H9 (cell line): ENCODE measurements around the gene UPK2. TPM values are rescaled to one million over a fixed set of nuclear protein-coding genes. Genes with fewer than 3 reads are reported as not detected.

Experiments
- DNase-seq: peaks from one replicate; pipeline ENCODE4 v3.0.0-alpha.2; 2017
- H2AFZ ChIP-seq: one replicate; pipeline ENCODE4 v1.6.1; 2013; ENCODE audit warnings: mild to moderate bottlenecking, low read length, control low read depth, moderate library complexity
- H2AK5ac ChIP-seq: 2 replicates; pipeline ENCODE4 v1.6.1; 2013; ENCODE audit warnings: low read length, control low read depth, mixed read lengths; ENCODE audit not compliant: insufficient read length
- H2BK120ac ChIP-seq: one replicate; pipeline ENCODE4 v1.6.1; 2013; ENCODE audit warnings: low read depth, mild to moderate bottlenecking, low read length, control low read depth, inconsistent platforms; ENCODE audit not compliant: poor library complexity, severe bottlenecking
- H2BK12ac ChIP-seq: 2 replicates; pipeline ENCODE4 v1.6.1; 2013; ENCODE audit warnings: low read length, control low read depth, mixed read lengths, low read depth; ENCODE audit not compliant: insufficient read length
- H2BK15ac ChIP-seq: 2 replicates; pipeline ENCODE4 v1.6.1; 2013; ENCODE audit warnings: low read depth, low read length, control low read depth
- H2BK20ac ChIP-seq: one replicate; pipeline ENCODE4 v1.6.1; 2013; ENCODE audit warnings: low read depth, mild to moderate bottlenecking, low read length, control low read depth, inconsistent platforms; ENCODE audit not compliant: poor library complexity, severe bottlenecking
- H2BK5ac ChIP-seq: 2 replicates; pipeline ENCODE4 v1.6.1; 2013; ENCODE audit warnings: low read length, control low read depth, mixed read lengths; ENCODE audit not compliant: insufficient read length
- H3K14ac ChIP-seq: 2 replicates; pipeline ENCODE4 v1.6.1; 2013; ENCODE audit warnings: low read length, control low read depth; ENCODE audit not compliant: insufficient read depth
- H3K18ac ChIP-seq: 2 replicates; pipeline ENCODE4 v1.6.1; 2013; ENCODE audit warnings: low read depth, mild to moderate bottlenecking, mixed read lengths, low read length, control low read depth; ENCODE audit not compliant: insufficient read length
- H3K23ac ChIP-seq: 2 replicates; pipeline ENCODE4 v1.6.1; 2013; ENCODE audit warnings: low read length, control low read depth, mixed read lengths, low read depth; ENCODE audit not compliant: insufficient read length
- H3K23me2 ChIP-seq: 2 replicates; pipeline ENCODE4 v1.6.1; 2013; ENCODE audit warnings: low read depth, mild to moderate bottlenecking, mixed read lengths, low read length, control low read depth; ENCODE audit not compliant: insufficient read length, poor library complexity, severe bottlenecking
- H3K27ac ChIP-seq: 2 replicates; pipeline ENCODE4 v1.5.1; 2013; ENCODE audit warnings: low read length, control low read depth, mixed read lengths, low read depth; ENCODE audit not compliant: insufficient read length
- H3K27me3 ChIP-seq: 2 replicates; pipeline ENCODE4 v1.6.1; 2013; ENCODE audit warnings: low read length, control low read depth, inconsistent platforms; ENCODE audit not compliant: insufficient read depth
- H3K4ac ChIP-seq: 2 replicates; pipeline ENCODE4 v1.6.1; 2013; ENCODE audit warnings: low read depth, mild to moderate bottlenecking, control low read depth, inconsistent platforms, low read length, moderate library complexity
- H3K4me1 ChIP-seq: 2 replicates; pipeline ENCODE4 v1.6.1; 2013; ENCODE audit warnings: low read length, control low read depth, inconsistent platforms; ENCODE audit not compliant: insufficient read depth
- H3K4me2 ChIP-seq: 2 replicates; pipeline ENCODE4 v1.6.1; 2013; ENCODE audit warnings: low read length, control low read depth, mixed read lengths; ENCODE audit not compliant: insufficient read length, insufficient read depth
- H3K56ac ChIP-seq: 2 replicates; pipeline ENCODE4 v1.6.1; 2013; ENCODE audit warnings: low read depth, mild to moderate bottlenecking, mixed read lengths, low read length, control low read depth; ENCODE audit not compliant: insufficient read length
- H3K79me1 ChIP-seq: 2 replicates; pipeline ENCODE4 v1.6.1; 2013; ENCODE audit warnings: low read depth, mild to moderate bottlenecking, moderate library complexity, low read length, control low read depth, inconsistent platforms; ENCODE audit not compliant: insufficient read depth, poor library complexity, severe bottlenecking
- H3K79me2 ChIP-seq: 2 replicates; pipeline ENCODE4 v1.6.1; 2013; ENCODE audit warnings: low read length, control low read depth, inconsistent platforms; ENCODE audit not compliant: insufficient read depth
- H3K9ac ChIP-seq: 2 replicates; pipeline ENCODE4 v1.6.1; 2013; ENCODE audit warnings: low read length, control low read depth, mixed read lengths; ENCODE audit not compliant: insufficient read length; ENCODE audit errors: extremely low read depth
- H3K9me3 ChIP-seq: one replicate; pipeline ENCODE4 v1.6.1; 2013; ENCODE audit warnings: low read depth, low read length, inconsistent platforms; ENCODE audit not compliant: control insufficient read depth
- H3T11ph ChIP-seq: one replicate; pipeline ENCODE4 v1.6.1; 2013; ENCODE audit warnings: mild to moderate bottlenecking, low read length, control low read depth, inconsistent platforms
- H4K20me1 ChIP-seq: one replicate; pipeline ENCODE4 v1.6.1; 2013; ENCODE audit not compliant: control insufficient read depth, insufficient read length, insufficient read depth
- H4K5ac ChIP-seq: 2 replicates; pipeline ENCODE4 v1.6.1; 2013; ENCODE audit warnings: low read depth, mild to moderate bottlenecking, mixed read lengths, low read length, control low read depth; ENCODE audit not compliant: insufficient read length
- H4K8ac ChIP-seq: replicated peaks from 2 replicates; pipeline ENCODE4 v1.6.1; 2013; ENCODE audit warnings: low read length, control low read depth, mixed read lengths, low read depth; ENCODE audit not compliant: insufficient read length
- H4K91ac ChIP-seq: 2 replicates; pipeline ENCODE4 v1.6.1; 2013; ENCODE audit warnings: low read depth, mild to moderate bottlenecking, moderate library complexity, mixed read lengths, low read length, control low read depth; ENCODE audit not compliant: insufficient read length
- H3K27ac Mint-ChIP-seq, 3 experiments: 2 replicates in 2 of 3; 3 replicates in 1 of 3; pipeline ENCODE4 v1.8.0; 2020 to 2021; ENCODE audit warnings: mixed read lengths in 3 of 3, mild to moderate bottlenecking in 1 of 3, moderate library complexity in 1 of 3
- H3K27me3 Mint-ChIP-seq: 2 replicates; pipeline ENCODE4 v1.8.0; 2021; ENCODE audit warnings: low read depth, mild to moderate bottlenecking, moderate library complexity, mixed read lengths
- H3K36me3 Mint-ChIP-seq, 3 experiments: 2 replicates in 2 of 3; 3 replicates in 1 of 3; pipeline ENCODE4 v1.8.0; 2020 to 2021; ENCODE audit warnings: low read depth in 3 of 3, mixed read lengths in 3 of 3; ENCODE audit not compliant: insufficient read depth in 1 of 3
- H3K4me1 Mint-ChIP-seq, 2 experiments: 2 replicates each; pipeline ENCODE4 v1.8.0; 2020; ENCODE audit warnings: mixed read lengths in 2 of 2
- H3K4me3 Mint-ChIP-seq, 2 experiments: 2 replicates in 1 of 2; 3 replicates in 1 of 2; pipeline ENCODE4 v1.8.0; 2020 to 2021; ENCODE audit warnings: mild to moderate bottlenecking in 2 of 2, mixed read lengths in 2 of 2, moderate library complexity in 1 of 2
- H3K9me3 Mint-ChIP-seq, 2 experiments: 2 replicates in 1 of 2; 3 replicates in 1 of 2; pipeline ENCODE4 v1.8.0; 2020; ENCODE audit warnings: mild to moderate bottlenecking in 2 of 2, mixed read lengths in 2 of 2, moderate library complexity in 1 of 2
- WGBS: extraction: QIAGEN DNeasy Blood & Tissue Kit; methylation state at CpG from one replicate; pipeline ENCODE4 v1.1.7; 2013; ENCODE audit warnings: missing lambda C conversion rate, low lambda C conversion rate, mixed read lengths; ENCODE audit not compliant: insufficient read length; ENCODE audit errors: extremely low coverage; 5-methylcytosine and 5-hydroxymethylcytosine counted together
- total RNA-seq: library from RNA; stranded (reverse); gene quantifications from 2 replicates; pipeline ENCODE4 v1.2.1, GENCODE V29; 2021
- TF ChIP-seq, protein P1 (sequence below): fragments of 200-600 bp; sonication (generic); conservative IDR thresholded peaks from 3 replicates; pipeline ENCODE4 v1.8.0; 2021; ENCODE audit warnings: antibody characterized with exemption, mild to moderate bottlenecking

UPK2 gene
- total RNA-seq, 1 experiment from 2014 or later = 0.33 TPM

DNA sequence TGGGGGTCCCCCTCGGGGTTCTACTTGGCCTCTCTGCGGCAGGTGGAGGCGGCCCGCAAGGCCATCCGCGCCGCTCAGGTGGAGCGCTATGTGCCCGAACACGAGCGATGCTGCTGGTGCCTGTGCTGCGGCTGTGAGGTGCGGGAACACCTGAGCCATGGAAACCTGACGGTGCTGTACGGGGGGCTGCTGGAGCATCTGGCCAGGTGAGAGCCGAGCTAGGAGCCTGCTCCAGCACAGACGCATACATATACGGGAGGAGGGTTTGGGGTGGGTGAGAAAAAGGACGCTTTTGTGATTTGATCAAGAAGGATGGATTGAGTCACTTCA lies 42.3 kb downstream of the UPK2 start:
- Histone ChIP-seq H3K27ac (peak overlapping the region; percentile 41), H3K4me1 (no peaks in the 10 kb centered on the region), H2BK120ac (no peak overlapping the region), H3K23me2 (peaks cover 11% of the 10 kb centered on the region), H4K91ac (no peak overlapping the region), H4K5ac (peak overlapping the region; percentile 40), H3K23ac (no peak overlapping the region), H3K9ac (peak overlapping the region; percentile 81), H3K27me3 (no peaks in the 10 kb centered on the region), H3K18ac (peak overlapping the region; percentile 23), H3K14ac (peak overlapping the region; percentile 42), H2BK20ac (no peak overlapping the region), H3K79me2 (no peaks in the 10 kb centered on the region; the same call in 1 of the 2 replicates), H3K9me3 (no peaks in the 10 kb centered on the region), H2BK5ac (no peak overlapping the region), H3K79me1 (no peaks in the 10 kb centered on the region), H2AFZ (no peak overlapping the region), H4K8ac (no peak overlapping the region), H3K56ac (no peak overlapping the region), H2BK12ac (no peak overlapping the region), H2BK15ac (no peak overlapping the region), H3K4ac (no peak overlapping the region), H2AK5ac (no peak overlapping the region), H4K20me1 (no peaks in the 10 kb centered on the region), H3T11ph (no peak overlapping the region), H3K4me2 (peak overlapping the region; percentile 68)
- no CpG with 5 or more reads among the region's 19 CpGs for WGBS
- Mint-ChIP-seq H3K4me1 (peaks cover 17 to 18% of the 10 kb centered on the region in 2 experiments), H3K36me3 (peaks cover 31 to 71% (median 54%) of the 10 kb centered on the region in 3 experiments), H3K9me3 (peaks cover 0 to 1% of the 10 kb centered on the region in 2 experiments; a peak in 2 of 5 replicates), H3K27me3 (no peaks in the 10 kb centered on the region), H3K4me3 (peak overlapping the region; percentile 95 to 99), H3K27ac (peak overlapping the region; percentile 87 to 98 (median 98); a peak in 6 of 7 replicates)
- TF ChIP-seq, protein P1, sequence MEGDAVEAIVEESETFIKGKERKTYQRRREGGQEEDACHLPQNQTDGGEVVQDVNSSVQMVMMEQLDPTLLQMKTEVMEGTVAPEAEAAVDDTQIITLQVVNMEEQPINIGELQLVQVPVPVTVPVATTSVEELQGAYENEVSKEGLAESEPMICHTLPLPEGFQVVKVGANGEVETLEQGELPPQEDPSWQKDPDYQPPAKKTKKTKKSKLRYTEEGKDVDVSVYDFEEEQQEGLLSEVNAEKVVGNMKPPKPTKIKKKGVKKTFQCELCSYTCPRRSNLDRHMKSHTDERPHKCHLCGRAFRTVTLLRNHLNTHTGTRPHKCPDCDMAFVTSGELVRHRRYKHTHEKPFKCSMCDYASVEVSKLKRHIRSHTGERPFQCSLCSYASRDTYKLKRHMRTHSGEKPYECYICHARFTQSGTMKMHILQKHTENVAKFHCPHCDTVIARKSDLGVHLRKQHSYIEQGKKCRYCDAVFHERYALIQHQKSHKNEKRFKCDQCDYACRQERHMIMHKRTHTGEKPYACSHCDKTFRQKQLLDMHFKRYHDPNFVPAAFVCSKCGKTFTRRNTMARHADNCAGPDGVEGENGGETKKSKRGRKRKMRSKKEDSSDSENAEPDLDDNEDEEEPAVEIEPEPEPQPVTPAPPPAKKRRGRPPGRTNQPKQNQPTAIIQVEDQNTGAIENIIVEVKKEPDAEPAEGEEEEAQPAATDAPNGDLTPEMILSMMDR = no peak
- DNase-seq = peak; percentile 55
